Endothelial cell of umbilical vein (primary cell): ENCODE measurements around the gene STAG1. TPM values are rescaled to one million over a fixed set of nuclear protein-coding genes. Genes with fewer than 3 reads are reported as not detected.

Experiments
- BruUV-seq: library from RNA; stranded (reverse); fragments of 400-500 nt; replicated peaks from 2 replicates; lab custom pipeline; 2021; lab: Mats Ljungman, UMichigan
- CTCF ChIA-PET: fragments of 300-600, 350-600 bp; sonication (Branson Sonifier 250); formaldehyde crosslinking; loops from one replicate; lab custom pipeline; 2021; ENCODE audit warnings: antibody characterized with exemption, inconsistent platforms; lab: Charles Lee
- POLR2A ChIA-PET: fragments of 300-600, 350-600 bp; sonication (Branson Sonifier 250); formaldehyde crosslinking; loops from one replicate; lab custom pipeline; 2021; ENCODE audit warnings: antibody characterized with exemption, inconsistent platforms; lab: Charles Lee
- DNase-seq: peaks from one replicate; pipeline ENCODE4 v3.0.0-alpha.2; 2011; ENCODE audit warnings: low read depth, low spot score
- FAIRE-seq: peaks from 2 replicates; lab custom pipeline; 2011; peaks lifted over from hg19 to GRCh38; lab: Jason Lieb, UNC
- H2AFZ ChIP-seq: 2 replicates; pipeline ENCODE4 v1.6.0; 2012; ENCODE audit warnings: low read depth, low read length, control low read depth, inconsistent platforms
- H3K27ac ChIP-seq: 2 replicates; pipeline ENCODE4 v1.5.1; 2011; ENCODE audit warnings: low read depth, mild to moderate bottlenecking, control low read depth, low read length, moderate library complexity; ENCODE audit not compliant: insufficient read depth
- H3K27me3 ChIP-seq, 2 experiments: 2 replicates each; pipeline versions ENCODE4 v1.6.0 to v1.6.1; 2011; ENCODE audit warnings: low read length in 2 of 2, mixed read lengths in 1 of 2; ENCODE audit not compliant: control insufficient read depth in 2 of 2, insufficient read depth in 2 of 2
- H3K36me3 ChIP-seq, 2 experiments: 2 replicates in 1 of 2; 3 replicates in 1 of 2; pipeline ENCODE4 v1.5.1; 2011; ENCODE audit warnings: low read length in 2 of 2, mild to moderate bottlenecking in 1 of 2, moderate library complexity in 1 of 2; ENCODE audit not compliant: control insufficient read depth in 2 of 2, insufficient read depth in 2 of 2; ENCODE audit errors: extremely low read depth in 1 of 2
- H3K4me1 ChIP-seq: 3 replicates; pipeline ENCODE4 v1.5.1; 2011; ENCODE audit warnings: mild to moderate bottlenecking, low read length; ENCODE audit not compliant: control insufficient read depth, insufficient read depth; ENCODE audit errors: extremely low read depth
- H3K4me2 ChIP-seq: 2 replicates; pipeline ENCODE4 v1.6.1; 2011; ENCODE audit warnings: low read length, control low read depth, mixed read lengths; ENCODE audit not compliant: insufficient read depth
- H3K4me3 ChIP-seq, 3 experiments: fragments of 200-600 bp in 1 of 3; sonication (generic), shearing (Covaris generic) in 1 of 3; replicated peaks in 1 of 3; 2 replicates each; pipeline ENCODE4 v1.5.1; 2011 to 2016; ENCODE audit warnings: control low read depth in 3 of 3, low read length in 3 of 3, mild to moderate bottlenecking in 2 of 3, inconsistent platforms in 1 of 3, low read depth in 1 of 3, moderate library complexity in 1 of 3; ENCODE audit not compliant: insufficient read depth in 1 of 3
- H3K79me2 ChIP-seq: 2 replicates; pipeline ENCODE4 v1.6.0; 2012; ENCODE audit warnings: low read length, inconsistent platforms; ENCODE audit not compliant: control insufficient read depth, insufficient read depth
- H3K9ac ChIP-seq: replicated peaks from 2 replicates; pipeline ENCODE3; 2011; ENCODE audit warnings: low read length, control low read depth; ENCODE audit not compliant: insufficient read depth; ENCODE audit errors: extremely low read depth
- H3K9me1 ChIP-seq: replicated peaks from 3 replicates; pipeline ENCODE4 v1.6.0; 2011; ENCODE audit warnings: mild to moderate bottlenecking, low read length; ENCODE audit not compliant: control insufficient read depth, insufficient read depth; ENCODE audit errors: extremely low read depth
- H3K9me3 ChIP-seq: replicated peaks from 2 replicates; pipeline ENCODE4 v1.5.1; 2012; ENCODE audit warnings: low read length, inconsistent platforms; ENCODE audit not compliant: control insufficient read depth, insufficient read depth
- H4K20me1 ChIP-seq: replicated peaks from 2 replicates; pipeline ENCODE3; 2011; ENCODE audit warnings: mild to moderate bottlenecking, low read length; ENCODE audit not compliant: control insufficient read depth, insufficient read depth; ENCODE audit errors: extremely low read depth
- EZH2 ChIP-seq: IDR thresholded peaks from 2 replicates; pipeline ENCODE4 v1.6.1; 2012; ENCODE audit warnings: borderline replicate concordance, low read depth, mild to moderate bottlenecking, moderate library complexity, low read length, inconsistent platforms; ENCODE audit not compliant: severe bottlenecking
- FOS ChIP-seq: IDR thresholded peaks from 2 replicates; pipeline ENCODE4 v1.6.1; 2011; ENCODE audit warnings: mild to moderate bottlenecking, low read length, moderate library complexity, borderline replicate concordance; ENCODE audit not compliant: insufficient read depth
- GATA2 ChIP-seq: IDR thresholded peaks from 2 replicates; pipeline ENCODE4 v1.7.0; 2011; ENCODE audit warnings: low read depth, mild to moderate bottlenecking, moderate library complexity, mixed read lengths, low read length; ENCODE audit not compliant: insufficient read length, insufficient read depth
- JUN ChIP-seq: IDR thresholded peaks from 2 replicates; pipeline ENCODE4 v1.6.1; 2011; ENCODE audit warnings: borderline replicate concordance, low read depth; ENCODE audit not compliant: insufficient read length, insufficient read depth
- MYC ChIP-seq: IDR thresholded peaks from one replicate; pipeline ENCODE4 v1.6.1; 2011; ENCODE audit warnings: mild to moderate bottlenecking, low read depth, low read length
- POLR2A ChIP-seq: IDR thresholded peaks from 2 replicates; pipeline ENCODE4 v1.6.1; 2012; ENCODE audit warnings: low read depth, mild to moderate bottlenecking, control low read depth, low read length
- POLR2AphosphoS5 ChIP-seq: IDR thresholded peaks from 2 replicates; pipeline ENCODE4 v1.6.1; 2012; ENCODE audit warnings: low read depth, mild to moderate bottlenecking, control low read depth, low read length, moderate library complexity; ENCODE audit not compliant: insufficient read depth
- dilution Hi-C: fragments of 300-500 bp; cut with MboI; formaldehyde crosslinking; loops from one replicate; pipeline ENCODE4 v1.15.0; 2019; ENCODE audit warnings: low sequenced_read_pairs; ENCODE audit not compliant: extremely low pct_ligation_motif_present
- intact Hi-C: fragments of 100-400 bp; cut with micrococcal nuclease; formaldehyde crosslinking; loops from one replicate; pipeline ENCODE4 v1.10.0; 2022
- polyA plus RNA-seq, 4 experiments: library from polyadenylated mRNA; depleted of rRNA in 3 of 4; stranded (reverse) in 3 of 4; unstranded in 1 of 4; fragments of >200 nt; gene quantifications; 2 replicates each; pipeline versions ENCODE4 v1.2.1 to v1.2.3, GENCODE V29; 2011 to 2012; ENCODE audit warnings: missing spikeins in 1 of 4
- total RNA-seq: library from RNA; stranded (reverse); gene quantifications from 2 replicates; pipeline ENCODE4 v1.2.3, GENCODE V29; 2021
- TF ChIP-seq, protein P1 (sequence below), 2 donors: IDR thresholded peaks; 1 replicate in 1 of 2; 2 replicates in 1 of 2; pipeline ENCODE4 v1.5.1; 2011; ENCODE audit warnings: low read length in 2 of 2, mild to moderate bottlenecking in 2 of 2, moderate library complexity in 2 of 2, control low read depth in 1 of 2, inconsistent platforms in 1 of 2, low read depth in 1 of 2; ENCODE audit not compliant: insufficient read depth in 1 of 2; ENCODE audit errors: extremely low read depth in 1 of 2
- TF ChIP-seq, protein P2 (sequence below): IDR thresholded peaks from 2 replicates; pipeline ENCODE4 v1.6.1; 2011; ENCODE audit not compliant: insufficient read depth, insufficient read length

The STAG1 gene
- total and polyA plus RNA-seq, 2 donors (not counting 3 experiments of a cell fraction or from before 2014, with no cell fraction given), result 7.4 to 42.1 TPM

DNA sequence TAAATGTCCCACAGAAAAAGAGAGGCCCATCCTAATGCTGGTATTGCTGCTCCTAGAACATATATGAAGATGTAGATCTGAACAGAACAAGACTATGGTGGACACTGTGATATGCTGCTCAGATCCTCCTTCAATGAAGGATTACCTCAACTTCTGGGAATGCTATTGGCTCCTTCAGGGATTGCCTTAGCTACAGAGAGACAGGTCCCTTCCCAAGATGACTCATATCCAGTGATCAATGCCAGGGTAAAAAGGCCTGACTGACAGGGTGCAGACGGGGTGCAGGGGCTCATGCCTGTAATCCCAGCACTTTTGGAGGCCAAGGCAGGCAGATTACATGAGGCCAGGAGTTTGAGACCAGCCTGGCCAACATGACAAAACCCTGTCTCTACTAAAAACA lies 20.5 kb upstream of the STAG1 start:
- intact Hi-C loops, result no loop called here
- H3K27ac ChIP-seq, result no peak overlapping the region
- POLR2A ChIA-PET, result no interaction called here
- BruUV-seq, result no TSS peak
- H3K9me1 ChIP-seq, result no peaks in the 10 kb centered on the region
- H3K4me1 ChIP-seq, result no peaks in the 10 kb centered on the region
- no peak overlapping the region for H2AFZ ChIP-seq
- H3K79me2 ChIP-seq, result no peaks in the 10 kb centered on the region
- CTCF ChIA-PET, result interaction anchor here (0.8 kb wide), 1 partner anchor 20 kb away, joined by 3 read pairs; the partner anchor contains the start of gene STAG1
- dilution Hi-C loops, result no loop called here
- no peak for TF ChIP-seq FOS
- TF ChIP-seq MYC, result no peak
- no peak for TF ChIP-seq POLR2AphosphoS5
- no peak for TF ChIP-seq JUN
- TF ChIP-seq, protein P1, sequence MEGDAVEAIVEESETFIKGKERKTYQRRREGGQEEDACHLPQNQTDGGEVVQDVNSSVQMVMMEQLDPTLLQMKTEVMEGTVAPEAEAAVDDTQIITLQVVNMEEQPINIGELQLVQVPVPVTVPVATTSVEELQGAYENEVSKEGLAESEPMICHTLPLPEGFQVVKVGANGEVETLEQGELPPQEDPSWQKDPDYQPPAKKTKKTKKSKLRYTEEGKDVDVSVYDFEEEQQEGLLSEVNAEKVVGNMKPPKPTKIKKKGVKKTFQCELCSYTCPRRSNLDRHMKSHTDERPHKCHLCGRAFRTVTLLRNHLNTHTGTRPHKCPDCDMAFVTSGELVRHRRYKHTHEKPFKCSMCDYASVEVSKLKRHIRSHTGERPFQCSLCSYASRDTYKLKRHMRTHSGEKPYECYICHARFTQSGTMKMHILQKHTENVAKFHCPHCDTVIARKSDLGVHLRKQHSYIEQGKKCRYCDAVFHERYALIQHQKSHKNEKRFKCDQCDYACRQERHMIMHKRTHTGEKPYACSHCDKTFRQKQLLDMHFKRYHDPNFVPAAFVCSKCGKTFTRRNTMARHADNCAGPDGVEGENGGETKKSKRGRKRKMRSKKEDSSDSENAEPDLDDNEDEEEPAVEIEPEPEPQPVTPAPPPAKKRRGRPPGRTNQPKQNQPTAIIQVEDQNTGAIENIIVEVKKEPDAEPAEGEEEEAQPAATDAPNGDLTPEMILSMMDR (IDR thresholded peaks at IDR 0.05; ENCODE audit: extremely low read depth in 1 of 2, insufficient read depth in 1 of 2, low read depth in 1 of 2, low read length in 2 of 2), result no peak
- no peak for TF ChIP-seq EZH2
- no peak for TF ChIP-seq POLR2A
- no peak for TF ChIP-seq GATA2
- TF ChIP-seq, protein P2, sequence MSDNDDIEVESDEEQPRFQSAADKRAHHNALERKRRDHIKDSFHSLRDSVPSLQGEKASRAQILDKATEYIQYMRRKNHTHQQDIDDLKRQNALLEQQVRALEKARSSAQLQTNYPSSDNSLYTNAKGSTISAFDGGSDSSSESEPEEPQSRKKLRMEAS, result no peak
- no peaks in the 10 kb centered on the region for H3K36me3 ChIP-seq
- H3K9me3 ChIP-seq, result no peaks in the 10 kb centered on the region
- no peak overlapping the region for H3K4me3 ChIP-seq
- FAIRE-seq (no peak), DNase-seq (no peak)
- H3K9ac ChIP-seq, result no peak overlapping the region
- no peaks in the 10 kb centered on the region for H3K27me3 ChIP-seq
- no peaks in the 10 kb centered on the region for H4K20me1 ChIP-seq
- no peak overlapping the region for H3K4me2 ChIP-seq
